ENCODE results near the gene ROBO1. TPM values are rescaled to one million over a fixed set of nuclear protein-coding genes. Genes with fewer than 3 reads are reported as not detected.

ROBO1 gene
- total and polyA plus RNA-seq, 2 experiments from 2014 or later, result 18.8 to 31.9 TPM

GRCh38 chr3:78749056-78749455, 1018.7 kb downstream of the ROBO1 start:
- Histone ChIP-seq H3K4me1 (ENCODE audit: insufficient read depth) (peaks cover 13% of the 10 kb centered on the region), H3K4me2 (ENCODE audit: unreplicated experiment) (no peak overlapping the region), H3K27ac (no peak overlapping the region), H3K9ac (no peak overlapping the region), H3K27me3 (replicated peaks; ENCODE audit: insufficient read depth) (no peaks in the 10 kb centered on the region), H3K9me3 (ENCODE audit: low read depth) (no peaks in the 10 kb centered on the region), H3K79me2 (ENCODE audit: insufficient read depth) (peaks cover 5% of the 10 kb centered on the region; the same call in 1 of the 2 replicates), H4K20me1 (ENCODE audit: insufficient read depth) (no peaks in the 10 kb centered on the region), H3K4me3 (no peak overlapping the region), H3K9me2 (ENCODE audit: insufficient read depth) (no peaks in the 10 kb centered on the region), H3K36me3 (ENCODE audit: low read depth) (no peaks in the 10 kb centered on the region), H2AFZ (no peak overlapping the region), H3F3A (ENCODE audit: insufficient read depth) (peaks cover 5% of the 10 kb centered on the region; the same call in 1 of the 2 replicates)
- TF ChIP-seq EZH2 (IDR thresholded peaks at IDR 0.05; ENCODE audit: insufficient read depth, poor library complexity, severe bottlenecking) (no peak), EZH2phosphoT487 (IDR thresholded peaks at IDR 0.05; ENCODE audit: insufficient read depth, low read depth) (no peak)
- DNase-seq, result no peak
- in situ Hi-C loops (cut with MboI), result no loop called here

DNA sequence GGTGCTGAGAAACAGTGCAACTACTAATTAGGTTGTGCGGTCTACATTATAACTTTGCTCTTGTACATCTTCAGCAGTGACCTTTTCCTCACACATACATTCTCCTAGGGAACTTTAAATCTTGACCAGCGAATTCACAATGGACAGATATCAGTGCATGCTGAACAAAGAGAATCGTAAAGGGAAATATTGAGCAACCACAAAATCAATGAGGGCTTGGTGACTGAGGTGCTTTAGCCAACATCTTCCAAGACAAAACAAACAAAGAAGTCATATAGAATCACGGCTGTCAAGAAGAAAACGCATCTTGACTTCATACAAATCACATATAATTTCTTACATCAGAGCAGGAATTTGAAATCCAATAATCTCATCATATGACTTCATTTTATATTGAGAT, 1022.0 kb downstream of the ROBO1 start:
- in situ Hi-C loops (cut with MboI), result no loop called here

GRCh38 chr3:78742491-78742890, 1025.3 kb downstream of the ROBO1 start:
- no peak overlapping the region for H3K4me3 ChIP-seq
- no peaks in the 10 kb centered on the region for H4K20me1 ChIP-seq (ENCODE audit: insufficient read depth)
- no peaks in the 10 kb centered on the region for H3F3A ChIP-seq (ENCODE audit: insufficient read depth)
- H3K27me3 ChIP-seq (replicated peaks; ENCODE audit: insufficient read depth), result no peaks in the 10 kb centered on the region
- H3K4me1 ChIP-seq (ENCODE audit: insufficient read depth), result no peaks in the 10 kb centered on the region
- H3K9me3 ChIP-seq (ENCODE audit: low read depth), result no peaks in the 10 kb centered on the region
- in situ Hi-C loops (cut with MboI), result no loop called here
- TF ChIP-seq EZH2 (IDR thresholded peaks at IDR 0.05; ENCODE audit: insufficient read depth, poor library complexity, severe bottlenecking) (no peak), EZH2phosphoT487 (IDR thresholded peaks at IDR 0.05; ENCODE audit: insufficient read depth, low read depth) (no peak)
- no peak for DNase-seq
- no peak overlapping the region for H3K9ac ChIP-seq
- H3K4me2 ChIP-seq (ENCODE audit: unreplicated experiment), result no peak overlapping the region
- H3K36me3 ChIP-seq (ENCODE audit: low read depth), result no peaks in the 10 kb centered on the region
- H3K9me2 ChIP-seq (ENCODE audit: insufficient read depth), result no peaks in the 10 kb centered on the region
- H3K79me2 ChIP-seq (ENCODE audit: insufficient read depth), result peaks cover 2% of the 10 kb centered on the region; the same call in 1 of the 2 replicates
- 100% methylated on average over 1 of the region's 1 CpG for WGBS, 2 experiments (ENCODE audit: low coverage in 1 of 2, low lambda C conversion rate in 2 of 2, missing lambda C conversion rate in 2 of 2)
- H3K27ac ChIP-seq, result no peak overlapping the region
- no peak overlapping the region for H2AFZ ChIP-seq

More for the DNA sequence above, 1022.0 kb downstream of the ROBO1 start:
- Histone ChIP-seq H2AFZ (no peak overlapping the region), H3K4me2 (ENCODE audit: unreplicated experiment) (no peak overlapping the region), H3K27ac (no peak overlapping the region), H3F3A (ENCODE audit: insufficient read depth) (no peaks in the 10 kb centered on the region), H4K20me1 (ENCODE audit: insufficient read depth) (no peaks in the 10 kb centered on the region), H3K36me3 (ENCODE audit: low read depth) (no peaks in the 10 kb centered on the region), H3K4me1 (ENCODE audit: insufficient read depth) (no peaks in the 10 kb centered on the region; the same call in 1 of the 2 replicates), H3K9ac (no peak overlapping the region), H3K79me2 (ENCODE audit: insufficient read depth) (peaks cover 5% of the 10 kb centered on the region; the same call in 1 of the 2 replicates), H3K9me3 (ENCODE audit: low read depth) (no peaks in the 10 kb centered on the region), H3K27me3 (replicated peaks; ENCODE audit: insufficient read depth) (no peaks in the 10 kb centered on the region), H3K4me3 (no peak overlapping the region), H3K9me2 (ENCODE audit: insufficient read depth) (no peaks in the 10 kb centered on the region)
- TF ChIP-seq EZH2 (IDR thresholded peaks at IDR 0.05; ENCODE audit: insufficient read depth, poor library complexity, severe bottlenecking), result no peak
- no peak for TF ChIP-seq EZH2phosphoT487 (IDR thresholded peaks at IDR 0.05; ENCODE audit: insufficient read depth, low read depth)
- WGBS, 2 experiments (ENCODE audit: low coverage in 1 of 2, low lambda C conversion rate in 2 of 2, missing lambda C conversion rate in 2 of 2), result 98 to 99% methylated on average over 5 of the region's 5 CpGs
- no peak for DNase-seq

DNA sequence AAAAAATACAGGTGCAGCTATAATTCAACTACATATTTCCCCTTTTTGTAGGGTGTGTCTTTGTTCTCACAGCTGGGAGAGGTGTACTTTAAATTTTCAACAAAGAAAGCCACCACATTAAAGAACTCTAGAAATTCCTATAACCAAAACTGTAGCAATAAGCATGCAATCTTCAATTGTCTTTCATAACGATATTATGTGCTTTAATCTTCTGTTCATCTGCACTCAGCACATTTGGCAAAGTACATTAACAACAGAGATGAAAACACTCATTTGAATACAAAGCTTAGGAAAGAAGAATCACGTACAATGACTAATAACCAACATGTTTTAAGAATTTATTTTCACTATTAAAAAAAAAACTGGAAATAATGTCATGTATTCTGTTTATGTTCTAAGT, 1025.8 kb downstream of the ROBO1 start:
- Histone ChIP-seq H3K4me2 (ENCODE audit: unreplicated experiment) (no peak overlapping the region), H4K20me1 (ENCODE audit: insufficient read depth) (no peaks in the 10 kb centered on the region), H3K9me3 (ENCODE audit: low read depth) (no peaks in the 10 kb centered on the region), H3K27ac (no peak overlapping the region), H3K4me3 (no peak overlapping the region), H2AFZ (no peak overlapping the region), H3F3A (ENCODE audit: insufficient read depth) (peaks cover 4% of the 10 kb centered on the region; the same call in 1 of the 2 replicates), H3K9ac (no peak overlapping the region), H3K4me1 (ENCODE audit: insufficient read depth) (no peaks in the 10 kb centered on the region), H3K79me2 (ENCODE audit: insufficient read depth) (no peaks in the 10 kb centered on the region; the same call in 1 of the 2 replicates), H3K36me3 (ENCODE audit: low read depth) (no peaks in the 10 kb centered on the region), H3K27me3 (replicated peaks; ENCODE audit: insufficient read depth) (no peaks in the 10 kb centered on the region), H3K9me2 (ENCODE audit: insufficient read depth) (no peaks in the 10 kb centered on the region)
- in situ Hi-C loops (cut with MboI), result no loop called here
- no peak for TF ChIP-seq EZH2 (IDR thresholded peaks at IDR 0.05; ENCODE audit: insufficient read depth, poor library complexity, severe bottlenecking)
- TF ChIP-seq EZH2phosphoT487 (IDR thresholded peaks at IDR 0.05; ENCODE audit: insufficient read depth, low read depth), result no peak
- no peak for DNase-seq
- WGBS, 2 experiments (ENCODE audit: low coverage in 1 of 2, low lambda C conversion rate in 2 of 2, missing lambda C conversion rate in 2 of 2), result 52 to 53% methylated on average over 2 of the region's 2 CpGs
